ENCODE results near the gene EIF1AD.
A peak's percentile ranks its signal among the peaks of the same experiment; 100 is the strongest.
"Not testable (repeated sequence)": the region's sequence is repeated elsewhere in the genome, so short reads cannot be mapped to it uniquely, and the experiment has no call there.

Gene EIF1AD

GRCh38 chr11:66020618-66021357 lies 18.8 kb upstream of the EIF1AD start:
- no peak for DNase-seq

GRCh38 chr11:66020212-66020611 lies 18.3 kb upstream of the EIF1AD start:
- no peak for DNase-seq

- DNase-seq, result no peak
Observed at GRCh38 chr11:66017321-66017720, 15.4 kb upstream of the EIF1AD start.

- DNase-seq, result no peak
Observed at GRCh38 chr11:66016793-66017177, 14.8 kb upstream of the EIF1AD start.

GRCh38 chr11:66015936-66016792 lies 14.2 kb upstream of the EIF1AD start:
- no peak for DNase-seq

GRCh38 chr11:66015454-66015881 lies 13.5 kb upstream of the EIF1AD start:
- no peak for DNase-seq

GRCh38 chr11:66014804-66015453 lies 13.0 kb upstream of the EIF1AD start:
- no peak for DNase-seq

GRCh38 chr11:66013762-66014100 lies 11.8 kb upstream of the EIF1AD start:
- DNase-seq, result no peak

- DNase-seq, result no peak
Observed at GRCh38 chr11:66012946-66013761, 11.2 kb upstream of the EIF1AD start.

GRCh38 chr11:66012371-66012945 lies 10.5 kb upstream of the EIF1AD start:
- DNase-seq, result no peak

- DNase-seq, result no peak
Observed at GRCh38 chr11:66011785-66012303, 9.9 kb upstream of the EIF1AD start, which contains the start of gene CST6. TSS of gene CST6 (plus strand) at chr11:66012008. CDS start at chr11:66012045, 37 bp downstream.

- no peak for DNase-seq
Observed at GRCh38 chr11:66011239-66011784, 9.4 kb upstream of the EIF1AD start.

GRCh38 chr11:66010036-66010435 lies 8.1 kb upstream of the EIF1AD start:
- DNase-seq, result not testable (repeated sequence)

- peak; percentile 75 for DNase-seq
Observed at GRCh38 chr11:66008468-66009101, 6.6 kb upstream of the EIF1AD start.

GRCh38 chr11:66008095-66008467 lies 6.1 kb upstream of the EIF1AD start:
- DNase-seq, result no peak

GRCh38 chr11:66007201-66007634 lies 5.3 kb upstream of the EIF1AD start:
- peak; percentile 84 for DNase-seq

GRCh38 chr11:66006891-66007176 lies 4.9 kb upstream of the EIF1AD start:
- no peak for DNase-seq

GRCh38 chr11:66006134-66006890 lies 4.4 kb upstream of the EIF1AD start:
- DNase-seq, result no peak

GRCh38 chr11:66004186-66004585 lies 2.2 kb upstream of the EIF1AD start:
- no peak for DNase-seq

GRCh38 chr11:66003291-66003690 lies 1.3 kb upstream of the EIF1AD start:
- DNase-seq, result no peak

Data from NCI-H82 (cell line).